HepG2 (cell line): ENCODE data around the gene MYO6.

Experiments
- ATF1 ChIP-seq: IDR thresholded peaks from 2 replicates; pipeline ENCODE4 v1.6.1; 2016; ENCODE audit warnings: mild to moderate bottlenecking, control low read depth
- EZH2 ChIP-seq: conservative IDR thresholded peaks from 2 replicates; pipeline ENCODE4 v1.6.1; 2012; ENCODE audit warnings: mild to moderate bottlenecking, low read depth, low read length, moderate library complexity
- GTF2F1 ChIP-seq: fragments of 150-350 bp; IDR thresholded peaks from 2 replicates; pipeline ENCODE4 v1.6.1; 2014; ENCODE audit warnings: low read length
- HNRNPH1 ChIP-seq: fragments of 200-400 bp; formaldehyde crosslinking; optimal IDR thresholded peaks from 2 replicates; pipeline ENCODE3; 2017; ENCODE audit warnings: mild to moderate bottlenecking, low read depth, low read length
- TEAD3 ChIP-seq: optimal IDR thresholded peaks from 2 replicates; pipeline ENCODE3; 2016; ENCODE audit warnings: borderline replicate concordance
- U2AF2 ChIP-seq: fragments of 200-400 bp; formaldehyde crosslinking; IDR thresholded peaks from 2 replicates; pipeline ENCODE4 v1.6.1; 2017; ENCODE audit warnings: low read depth, mild to moderate bottlenecking, low read length
- ZFP36 ChIP-seq: fragments of 150-350 bp; IDR thresholded peaks from 2 replicates; pipeline ENCODE4 v1.6.1; 2018; ENCODE audit warnings: borderline replicate concordance, low read length, low read depth; ENCODE audit not compliant: partially characterized antibody
- ZNF224 ChIP-seq: sonication (generic); formaldehyde crosslinking; IDR thresholded peaks from 2 replicates; pipeline ENCODE4 v1.5.0; 2020; ENCODE audit warnings: mild to moderate bottlenecking, missing genetic modification reagents
- ZNF274 ChIP-seq: sonication (generic); formaldehyde crosslinking; IDR thresholded peaks from 2 replicates; pipeline ENCODE4 v1.5.1; 2020; ENCODE audit warnings: mild to moderate bottlenecking, missing genetic modification reagents
- ZNF530 ChIP-seq: sonication (generic); formaldehyde crosslinking; IDR thresholded peaks from 2 replicates; pipeline ENCODE4 v1.5.0; 2020; ENCODE audit warnings: low read depth, mild to moderate bottlenecking, missing genetic modification reagents
- TF ChIP-seq, protein P1 (sequence below): sonication (generic); formaldehyde crosslinking; IDR thresholded peaks from 2 replicates; pipeline ENCODE4 v1.8.0; 2022; ENCODE audit warnings: missing genetic modification reagents, low read depth, mild to moderate bottlenecking, borderline replicate concordance
- TF ChIP-seq, protein P2 (sequence below): sonication (generic); formaldehyde crosslinking; IDR thresholded peaks from 2 replicates; pipeline ENCODE4 v1.5.0; 2020; ENCODE audit warnings: mild to moderate bottlenecking, missing genetic modification reagents, moderate library complexity
- TF ChIP-seq, protein P3 (sequence below): sonication (generic); formaldehyde crosslinking; IDR thresholded peaks from 2 replicates; pipeline ENCODE4 v1.4.0; 2020; ENCODE audit warnings: missing genetic modification reagents, mild to moderate bottlenecking, borderline replicate concordance
- TF ChIP-seq, protein P4 (sequence below): sonication (generic); formaldehyde crosslinking; IDR thresholded peaks from 2 replicates; pipeline ENCODE4 v1.4.0; 2020; ENCODE audit warnings: missing genetic modification reagents

DNA sequence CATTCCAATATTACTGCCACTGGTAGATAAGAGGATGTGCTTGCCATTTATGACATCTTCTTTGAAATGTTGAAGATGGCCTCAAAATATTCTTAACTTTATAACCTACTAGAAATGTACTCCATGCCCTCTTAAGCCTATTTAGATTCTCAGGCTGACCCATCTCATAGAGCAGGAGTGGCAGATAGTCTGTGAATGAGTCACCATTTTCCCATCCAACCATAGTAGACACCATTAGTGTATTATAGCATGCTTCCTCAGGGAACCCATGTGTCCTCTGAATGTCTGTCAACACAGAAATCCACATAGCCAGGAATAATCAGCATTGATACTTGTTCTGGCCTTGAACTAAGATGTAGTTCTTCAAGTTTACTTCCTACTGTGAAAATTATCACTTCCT is 173.2 kb downstream of the MYO6 start:
- TF ChIP-seq, protein P1, sequence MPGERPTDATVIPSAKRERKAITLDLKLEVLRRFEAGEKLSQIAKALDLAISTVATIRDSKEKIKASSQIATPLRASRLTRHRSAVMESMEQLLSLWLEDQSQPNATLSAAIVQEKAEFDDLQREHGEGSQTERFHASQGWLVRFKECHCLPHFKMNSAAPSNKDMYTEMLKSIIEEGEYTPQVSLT (CRISPR knock-in tag) = no peak
- TF ChIP-seq ZNF274 = no peak
- no peak for TF ChIP-seq TEAD3 (CRISPR knock-in tag)
- TF ChIP-seq, protein P2, sequence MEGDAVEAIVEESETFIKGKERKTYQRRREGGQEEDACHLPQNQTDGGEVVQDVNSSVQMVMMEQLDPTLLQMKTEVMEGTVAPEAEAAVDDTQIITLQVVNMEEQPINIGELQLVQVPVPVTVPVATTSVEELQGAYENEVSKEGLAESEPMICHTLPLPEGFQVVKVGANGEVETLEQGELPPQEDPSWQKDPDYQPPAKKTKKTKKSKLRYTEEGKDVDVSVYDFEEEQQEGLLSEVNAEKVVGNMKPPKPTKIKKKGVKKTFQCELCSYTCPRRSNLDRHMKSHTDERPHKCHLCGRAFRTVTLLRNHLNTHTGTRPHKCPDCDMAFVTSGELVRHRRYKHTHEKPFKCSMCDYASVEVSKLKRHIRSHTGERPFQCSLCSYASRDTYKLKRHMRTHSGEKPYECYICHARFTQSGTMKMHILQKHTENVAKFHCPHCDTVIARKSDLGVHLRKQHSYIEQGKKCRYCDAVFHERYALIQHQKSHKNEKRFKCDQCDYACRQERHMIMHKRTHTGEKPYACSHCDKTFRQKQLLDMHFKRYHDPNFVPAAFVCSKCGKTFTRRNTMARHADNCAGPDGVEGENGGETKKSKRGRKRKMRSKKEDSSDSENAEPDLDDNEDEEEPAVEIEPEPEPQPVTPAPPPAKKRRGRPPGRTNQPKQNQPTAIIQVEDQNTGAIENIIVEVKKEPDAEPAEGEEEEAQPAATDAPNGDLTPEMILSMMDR (CRISPR knock-in tag) = no peak
- TF ChIP-seq U2AF2 = no peak
- TF ChIP-seq ZFP36 = no peak
- TF ChIP-seq, protein P3, sequence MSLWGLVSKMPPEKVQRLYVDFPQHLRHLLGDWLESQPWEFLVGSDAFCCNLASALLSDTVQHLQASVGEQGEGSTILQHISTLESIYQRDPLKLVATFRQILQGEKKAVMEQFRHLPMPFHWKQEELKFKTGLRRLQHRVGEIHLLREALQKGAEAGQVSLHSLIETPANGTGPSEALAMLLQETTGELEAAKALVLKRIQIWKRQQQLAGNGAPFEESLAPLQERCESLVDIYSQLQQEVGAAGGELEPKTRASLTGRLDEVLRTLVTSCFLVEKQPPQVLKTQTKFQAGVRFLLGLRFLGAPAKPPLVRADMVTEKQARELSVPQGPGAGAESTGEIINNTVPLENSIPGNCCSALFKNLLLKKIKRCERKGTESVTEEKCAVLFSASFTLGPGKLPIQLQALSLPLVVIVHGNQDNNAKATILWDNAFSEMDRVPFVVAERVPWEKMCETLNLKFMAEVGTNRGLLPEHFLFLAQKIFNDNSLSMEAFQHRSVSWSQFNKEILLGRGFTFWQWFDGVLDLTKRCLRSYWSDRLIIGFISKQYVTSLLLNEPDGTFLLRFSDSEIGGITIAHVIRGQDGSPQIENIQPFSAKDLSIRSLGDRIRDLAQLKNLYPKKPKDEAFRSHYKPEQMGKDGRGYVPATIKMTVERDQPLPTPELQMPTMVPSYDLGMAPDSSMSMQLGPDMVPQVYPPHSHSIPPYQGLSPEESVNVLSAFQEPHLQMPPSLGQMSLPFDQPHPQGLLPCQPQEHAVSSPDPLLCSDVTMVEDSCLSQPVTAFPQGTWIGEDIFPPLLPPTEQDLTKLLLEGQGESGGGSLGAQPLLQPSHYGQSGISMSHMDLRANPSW (CRISPR knock-in tag) = no peak
- TF ChIP-seq ZNF530 (CRISPR knock-in tag) = no peak
- TF ChIP-seq ATF1 (CRISPR knock-in tag) = no peak
- no peak for TF ChIP-seq EZH2
- TF ChIP-seq GTF2F1 = no peak
- TF ChIP-seq, protein P4, sequence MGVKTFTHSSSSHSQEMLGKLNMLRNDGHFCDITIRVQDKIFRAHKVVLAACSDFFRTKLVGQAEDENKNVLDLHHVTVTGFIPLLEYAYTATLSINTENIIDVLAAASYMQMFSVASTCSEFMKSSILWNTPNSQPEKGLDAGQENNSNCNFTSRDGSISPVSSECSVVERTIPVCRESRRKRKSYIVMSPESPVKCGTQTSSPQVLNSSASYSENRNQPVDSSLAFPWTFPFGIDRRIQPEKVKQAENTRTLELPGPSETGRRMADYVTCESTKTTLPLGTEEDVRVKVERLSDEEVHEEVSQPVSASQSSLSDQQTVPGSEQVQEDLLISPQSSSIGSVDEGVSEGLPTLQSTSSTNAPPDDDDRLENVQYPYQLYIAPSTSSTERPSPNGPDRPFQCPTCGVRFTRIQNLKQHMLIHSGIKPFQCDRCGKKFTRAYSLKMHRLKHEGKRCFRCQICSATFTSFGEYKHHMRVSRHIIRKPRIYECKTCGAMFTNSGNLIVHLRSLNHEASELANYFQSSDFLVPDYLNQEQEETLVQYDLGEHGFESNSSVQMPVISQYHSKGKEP = no peak
- TF ChIP-seq HNRNPH1 = no peak
- TF ChIP-seq ZNF224 (CRISPR knock-in tag) = no peak
